Head of caudate nucleus (tissue), 42 donors: ENCODE measurements around the gene TAX1BP1.

Source experiments
- DNase-seq, 42 donors: peaks; one replicate each; pipeline versions ENCODE4 v3.0.0 to v3.0.0-alpha.2; 2020 to 2021; ENCODE audit warnings: mixed read lengths in 7 of 42
- intact Hi-C: fragments of 100-400 bp; cut with DNase I; formaldehyde crosslinking; loops from one replicate; pipeline ENCODE4 v1.15.0; 2022

TAX1BP1 gene

DNA sequence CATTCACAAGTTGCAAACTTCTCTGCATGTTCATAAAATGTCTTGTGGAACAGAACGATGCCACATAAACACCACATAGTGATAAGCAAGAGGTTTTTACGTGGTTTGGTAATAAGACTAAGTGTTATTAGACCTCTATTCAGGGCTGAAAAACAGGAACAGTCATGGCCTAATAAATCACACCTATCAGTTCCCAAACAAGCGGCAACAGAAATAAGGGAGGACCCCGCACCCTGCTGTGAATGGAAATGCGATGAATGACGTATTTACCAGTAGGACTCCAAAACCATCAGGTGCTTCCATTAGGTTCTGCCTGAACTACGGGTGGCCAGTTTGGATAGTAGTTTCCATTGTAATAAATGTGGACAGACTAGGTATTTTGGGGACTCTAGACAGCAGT, 129.1 kb downstream of the TAX1BP1 start:
- intact Hi-C loops = no loop called here
- DNase-seq = no peak

DNA sequence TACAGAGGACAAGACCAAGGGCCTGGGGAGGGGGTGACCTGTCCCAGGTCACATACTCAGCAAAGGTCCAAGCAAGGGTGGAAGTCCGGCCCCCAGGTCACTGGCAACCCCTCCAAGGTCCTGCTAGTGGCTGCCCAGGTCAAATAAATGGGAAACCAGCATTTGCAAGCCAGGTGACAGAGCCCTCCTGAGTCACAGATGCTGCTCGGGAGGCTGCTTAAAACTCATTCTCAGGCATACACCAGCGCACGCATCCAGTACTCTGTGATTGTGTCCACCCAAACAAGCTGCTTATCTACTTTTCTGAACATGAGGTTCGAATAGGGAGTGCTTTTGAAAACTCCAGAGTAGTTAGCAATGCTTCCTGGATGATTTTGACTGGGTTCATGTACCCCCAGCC, 130.6 kb downstream of the TAX1BP1 start:
- intact Hi-C loops = no loop called here
- no peak for DNase-seq

DNA sequence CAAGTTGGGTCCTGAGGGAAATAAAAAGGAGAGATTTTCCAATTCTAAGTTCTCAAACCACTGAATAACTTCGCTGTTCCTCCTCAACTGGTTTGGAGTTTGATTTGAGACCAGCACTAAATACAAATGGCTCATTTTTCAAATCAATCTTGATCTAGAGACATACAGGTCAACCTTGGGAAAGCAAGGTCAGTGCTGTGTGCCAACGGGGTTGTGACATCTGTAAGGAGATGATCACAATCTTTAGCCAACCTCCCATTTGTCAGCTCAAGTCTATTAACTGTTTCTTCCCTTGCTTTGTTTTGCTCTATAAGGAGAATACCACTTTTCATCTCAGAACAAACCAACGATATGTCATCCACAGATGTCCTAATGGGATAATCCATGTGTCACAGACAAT, 131.1 kb downstream of the TAX1BP1 start:
- intact Hi-C loops = no loop called here
- no peak for DNase-seq

DNA sequence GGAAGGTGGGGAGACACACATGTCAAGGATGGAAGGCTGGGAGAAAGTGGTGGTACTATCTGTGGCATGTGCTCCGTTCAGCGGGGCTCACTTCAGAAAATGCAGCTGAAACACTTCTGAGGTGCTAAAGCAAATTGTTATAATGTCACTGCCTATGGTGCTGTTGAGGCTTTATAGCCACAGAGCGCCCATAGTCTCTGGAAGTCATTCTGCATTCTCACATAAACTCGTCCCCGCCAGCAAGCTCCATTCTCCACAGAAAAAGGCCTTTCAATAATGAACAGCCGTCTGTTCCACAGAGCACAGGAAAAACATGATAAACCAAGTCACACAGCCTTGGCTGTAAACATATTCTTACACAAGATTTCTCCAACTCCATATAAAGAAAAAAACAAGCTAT, 131.9 kb downstream of the TAX1BP1 start:
- intact Hi-C loops = no loop called here

DNA sequence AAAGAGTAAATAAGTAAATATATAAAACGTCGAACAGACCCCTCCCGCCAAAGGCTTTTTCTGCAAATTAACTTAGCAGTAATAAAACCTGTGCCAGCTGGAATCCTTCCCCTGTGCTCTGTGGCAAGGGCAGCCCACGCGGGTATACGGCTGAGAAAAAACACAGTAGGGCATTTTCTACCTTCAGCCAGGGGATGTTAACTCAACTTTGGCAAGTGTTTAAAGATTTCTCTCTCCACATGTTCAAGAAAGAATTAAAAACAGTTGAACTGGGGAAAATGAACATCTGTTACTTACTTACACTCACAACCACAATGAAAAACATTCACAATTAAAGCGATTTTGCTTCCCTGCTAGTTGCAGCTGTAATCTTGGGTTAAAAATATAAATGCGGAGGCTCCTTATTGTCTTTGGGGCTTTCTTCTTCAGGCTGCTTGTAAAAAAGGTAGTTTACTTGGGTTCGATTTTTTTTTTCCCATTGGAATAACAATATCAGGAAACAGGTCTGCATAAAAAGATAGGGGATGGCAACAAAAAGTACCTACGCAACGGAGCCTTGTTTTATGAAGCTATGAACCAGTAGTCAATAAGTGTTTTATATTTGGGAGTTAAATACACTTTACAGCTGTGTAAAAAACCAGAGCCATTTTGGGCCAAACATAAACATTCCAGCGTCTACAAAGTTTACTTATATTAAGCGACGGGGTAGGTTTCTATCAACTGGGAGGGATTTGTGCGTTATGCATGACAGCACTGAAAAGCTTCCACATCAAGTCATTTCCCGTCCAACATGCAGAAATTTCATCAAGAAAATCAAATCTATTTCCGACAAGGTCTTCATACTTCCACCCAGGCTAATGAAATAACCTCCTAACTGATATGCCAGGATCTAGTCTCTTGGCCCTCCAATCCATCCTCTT, 132.7 kb downstream of the TAX1BP1 start:
- intact Hi-C loops = no loop called here
- no peak for DNase-seq

More for the DNA sequence above, 131.9 kb downstream of the TAX1BP1 start:
- no peak for DNase-seq

DNA sequence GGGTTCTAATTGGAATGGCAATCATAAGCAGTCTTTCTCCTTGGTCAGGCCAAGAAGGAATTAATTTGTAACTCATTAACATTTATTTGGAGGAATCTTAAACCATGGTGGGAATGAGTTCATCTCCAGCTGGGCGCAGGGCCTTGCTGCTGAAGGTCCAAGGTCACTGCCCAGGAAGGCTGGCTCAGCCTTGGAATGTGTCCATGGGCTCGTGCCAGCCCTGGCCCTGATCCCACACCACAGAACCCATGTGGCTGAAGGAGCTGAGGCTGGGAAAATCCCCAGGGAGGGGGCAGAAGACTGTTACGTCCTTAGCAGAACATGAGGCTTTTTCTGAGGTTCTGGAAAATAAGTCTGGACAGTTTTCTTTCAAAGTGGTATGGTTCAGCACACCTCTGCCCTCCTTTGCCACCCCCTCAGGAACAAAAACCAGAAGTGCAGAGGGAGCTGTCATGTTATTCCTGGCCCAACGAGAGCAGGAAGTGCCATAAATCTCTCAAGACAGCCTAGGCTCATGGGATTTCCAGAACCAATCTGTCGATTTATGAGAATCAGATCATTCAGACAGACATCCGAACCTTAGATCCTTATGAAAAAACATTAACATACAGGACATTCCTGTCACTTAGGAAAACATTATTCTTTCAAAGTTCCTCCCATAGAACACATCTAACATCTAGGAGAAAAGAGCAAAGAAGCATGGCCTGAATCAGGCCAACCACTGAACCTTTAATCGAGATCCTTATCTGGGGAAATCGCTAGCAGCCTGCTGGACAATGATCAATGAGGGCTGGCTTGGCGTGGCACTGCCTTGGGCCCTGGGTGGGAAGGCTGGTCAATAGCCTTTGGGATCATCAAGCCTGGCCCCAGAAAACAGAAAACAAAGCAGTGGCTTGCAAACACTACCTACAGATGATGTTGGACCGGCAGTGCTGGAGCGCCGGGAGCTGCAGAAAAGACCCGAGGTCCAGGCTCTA, 134.3 kb downstream of the TAX1BP1 start:
- intact Hi-C loops = no loop called here
- peak in 41 of 42 donors; percentile 19 to 86 (median 63) for DNase-seq

DNA sequence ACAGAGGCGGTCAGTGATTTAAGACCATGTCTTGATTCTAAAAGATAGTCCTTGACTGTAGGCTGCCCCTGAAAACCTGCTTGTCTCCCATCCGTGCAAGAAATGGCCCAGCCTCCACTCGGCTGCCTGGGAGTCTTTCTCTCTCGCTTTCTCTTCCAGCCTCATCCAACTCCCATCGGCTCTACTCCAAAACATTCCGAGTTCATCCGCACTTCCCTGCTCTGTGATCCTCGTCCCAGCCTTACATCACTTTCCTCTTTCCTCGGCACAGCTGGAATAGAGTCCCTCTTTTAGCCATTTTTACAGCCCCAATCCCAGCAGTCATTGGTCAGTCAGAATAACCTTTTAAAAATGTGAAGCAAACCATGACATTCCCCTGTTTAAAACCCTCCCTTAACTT, 135.1 kb downstream of the TAX1BP1 start:
- no peak for DNase-seq

DNA sequence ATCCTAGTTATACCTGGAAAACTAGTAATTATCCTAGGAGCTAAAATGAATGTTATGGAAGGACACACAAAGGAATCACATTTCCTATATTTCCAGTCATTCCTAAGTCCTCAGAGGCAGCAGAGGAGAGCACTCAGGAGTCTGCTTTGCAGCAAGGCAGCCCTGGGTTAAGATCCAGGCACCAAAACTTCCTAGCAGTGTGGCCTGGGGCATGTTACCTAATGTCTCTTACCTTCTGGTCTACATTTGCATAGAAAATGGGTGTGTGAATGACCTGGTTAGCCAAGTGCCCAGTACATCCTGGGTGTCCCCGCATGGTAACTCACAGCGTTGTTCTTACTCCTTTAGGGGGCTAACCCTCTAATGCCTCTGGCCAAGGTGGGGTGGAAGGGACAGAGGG, 135.9 kb downstream of the TAX1BP1 start:
- intact Hi-C loops = no loop called here
- DNase-seq = no peak

More for the DNA sequence above, 135.1 kb downstream of the TAX1BP1 start:
- intact Hi-C loops = no loop called here

DNA sequence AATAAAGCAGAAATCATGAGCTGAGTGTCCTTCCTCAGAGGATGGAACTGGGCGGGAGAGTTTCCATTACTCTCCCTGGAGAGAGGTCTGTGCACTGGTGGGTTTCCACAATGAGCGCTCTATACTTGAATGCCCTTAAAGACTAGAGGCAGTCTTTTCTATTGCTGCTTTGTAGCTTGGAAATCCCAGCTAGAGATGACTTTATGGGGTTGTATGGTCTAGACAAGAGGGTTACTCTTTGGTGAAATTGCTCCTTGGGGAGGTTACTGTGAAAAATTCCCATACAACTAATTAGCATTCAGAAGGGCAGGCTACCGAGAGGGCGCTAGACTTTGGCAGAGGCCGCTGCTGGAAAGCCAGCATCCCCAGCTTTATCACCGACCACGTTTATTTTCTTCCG, 136.8 kb downstream of the TAX1BP1 start:
- DNase-seq = no peak
- intact Hi-C loops = no loop called here
